Spleen (tissue), 11 donors: ENCODE results near the gene LAMP2. TPM values are rescaled to one million over a fixed set of nuclear protein-coding genes. Genes with fewer than 3 reads are reported as not detected.
"Not testable (repeated sequence)": the region's sequence is repeated elsewhere in the genome, so short reads cannot be mapped to it uniquely, and the experiment has no call there.

ENCODE experiments used
- DNase-seq: peaks from one replicate; pipeline ENCODE4 v3.0.0-alpha.2; 2020
- H3K27ac ChIP-seq, 8 donors: fragments of 200-600 bp; sonication (generic) in 7 of 8; 1 replicate in 4 of 8; 2 replicates in 4 of 8; pipeline versions ENCODE4 v1.5.0 to v1.8.0; 2016 to 2021; ENCODE audit warnings: inconsistent platforms in 4 of 8, mild to moderate bottlenecking in 4 of 8, moderate library complexity in 1 of 8
- H3K27me3 ChIP-seq, 7 donors: fragments of 200-600 bp; sonication (generic) in 6 of 7; replicated peaks in 1 of 7; 1 replicate in 4 of 7; 2 replicates in 3 of 7; pipeline versions ENCODE4 v1.5.0 to v1.8.0; 2016 to 2021; ENCODE audit warnings: inconsistent platforms in 3 of 7, mild to moderate bottlenecking in 1 of 7
- H3K36me3 ChIP-seq, 6 donors: fragments of 200-600 bp; sonication (generic) in 5 of 6; 1 replicate in 4 of 6; 2 replicates in 2 of 6; pipeline versions ENCODE4 v1.5.0 to v1.8.0; 2016 to 2021; ENCODE audit warnings: inconsistent platforms in 2 of 6
- H3K4me1 ChIP-seq, 6 donors: fragments of 200-600 bp; sonication (generic) in 5 of 6; 1 replicate in 3 of 6; 2 replicates in 3 of 6; pipeline versions ENCODE4 v1.5.0 to v1.8.0; 2016 to 2021; ENCODE audit warnings: inconsistent platforms in 3 of 6
- H3K4me3 ChIP-seq, 8 donors: fragments of 200-600 bp; sonication (generic) in 7 of 8; 1 replicate in 4 of 8; 2 replicates in 4 of 8; pipeline versions ENCODE4 v1.5.0 to v1.8.0; 2016 to 2021; ENCODE audit warnings: inconsistent platforms in 4 of 8, mild to moderate bottlenecking in 4 of 8, moderate library complexity in 2 of 8
- H3K9me3 ChIP-seq, 8 donors: fragments of 200-600 bp; sonication (generic) in 7 of 8; 1 replicate in 4 of 8; 2 replicates in 4 of 8; pipeline versions ENCODE4 v1.5.0 to v1.8.0; 2016 to 2021; ENCODE audit warnings: inconsistent platforms in 4 of 8
- POLR2A ChIP-seq, 3 donors: fragments of 450-650 bp; IDR thresholded peaks; one replicate each; pipeline ENCODE4 v1.5.1; 2017; ENCODE audit warnings: antibody characterized with exemption in 3 of 3, mild to moderate bottlenecking in 1 of 3
- POLR2AphosphoS5 ChIP-seq, 3 donors: sonication (generic); formaldehyde crosslinking; IDR thresholded peaks; one replicate each; pipeline ENCODE4 v1.5.1; 2017; ENCODE audit warnings: antibody characterized with exemption in 3 of 3
- WGBS, 5 donors: extraction: QIAGEN DNeasy Blood & Tissue Kit in 3 of 5; methylation state at CpG; one replicate each; pipeline versions ENCODE4 v1.1.5 to v1.1.7; 2013 to 2018; 5-methylcytosine and 5-hydroxymethylcytosine counted together
- intact Hi-C: fragments of 100-400 bp; cut with DNase I; formaldehyde crosslinking; loops from one replicate; pipeline ENCODE4 v1.15.0; 2023; ENCODE audit warnings: low total_unique reads
- polyA plus RNA-seq, 3 donors: library from polyadenylated mRNA; stranded (reverse); fragments of 200-250 nt; gene quantifications; one replicate each; pipeline ENCODE4 v1.2.1, GENCODE V29; 2013
- total RNA-seq, 7 donors: library from RNA; depleted of rRNA in 3 of 7; stranded (reverse); fragments of >200 nt in 3 of 7; fragmentation: NEBNext Ultra II Directional in 4 of 7; extraction: Animal tissue kit (Norgen Biotek cat#: 25700) in 4 of 7; gene quantifications; one replicate each; pipeline versions ENCODE4 v1.1.0 to v1.2.1, GENCODE V29; 2016 to 2021
- TF ChIP-seq, protein P1 (sequence below), 11 experiments: fragments of 200-600 bp in 7 of 11; fragments of 450-650 bp in 4 of 11; sonication (generic) in 4 of 11; IDR thresholded peaks in 8 of 11; conservative IDR thresholded peaks in 3 of 11; 1 replicate in 7 of 11; 2 replicates in 4 of 11; pipeline versions ENCODE4 v1.4.0 to v1.8.0; 2016 to 2021; ENCODE audit warnings: antibody characterized with exemption in 11 of 11, inconsistent platforms in 4 of 11, mild to moderate bottlenecking in 1 of 11
- donor health status: healthy with polysubstance abuse.
- donor health status: DM: no; HTN: no; CAD: no; lungs with moderate emphysema.
- donor health status: DM: no; HTN: no; CAD: no.
- donor health status: Bipolar disorder and iron deficiency.
- donor health status: healthy.
- donor health status: DM: no; HTN: no; CAD: no.
- donor health status: DM: yes; HTN: yes; CAD: no.

LAMP2 gene
- total and polyA plus RNA-seq, 10 donors = 13.6 to 99.3 (median 82.8) TPM

DNA sequence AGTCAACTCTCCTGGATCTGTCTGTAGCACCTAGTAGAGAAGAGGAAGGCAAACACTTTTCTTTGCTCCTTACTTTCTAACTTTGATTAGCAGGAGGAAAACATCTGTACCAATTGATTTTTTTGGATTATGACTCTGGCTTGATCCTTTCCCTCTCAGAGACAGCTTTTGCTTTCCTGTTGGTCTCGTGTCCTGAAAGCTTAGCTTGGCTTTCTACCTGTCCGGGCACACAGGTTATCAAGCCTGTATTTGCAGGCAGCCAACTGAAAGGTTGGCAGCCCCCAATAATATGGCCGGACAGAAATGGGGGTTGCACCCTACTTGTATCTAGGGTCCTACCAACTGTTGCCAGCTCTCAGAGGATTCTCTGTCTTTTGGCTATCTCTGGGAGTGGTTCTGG, 43.1 kb upstream of the LAMP2 start:
- TF ChIP-seq POLR2AphosphoS5 (IDR thresholded peaks at IDR 0.05) = no peak
- TF ChIP-seq, protein P1, sequence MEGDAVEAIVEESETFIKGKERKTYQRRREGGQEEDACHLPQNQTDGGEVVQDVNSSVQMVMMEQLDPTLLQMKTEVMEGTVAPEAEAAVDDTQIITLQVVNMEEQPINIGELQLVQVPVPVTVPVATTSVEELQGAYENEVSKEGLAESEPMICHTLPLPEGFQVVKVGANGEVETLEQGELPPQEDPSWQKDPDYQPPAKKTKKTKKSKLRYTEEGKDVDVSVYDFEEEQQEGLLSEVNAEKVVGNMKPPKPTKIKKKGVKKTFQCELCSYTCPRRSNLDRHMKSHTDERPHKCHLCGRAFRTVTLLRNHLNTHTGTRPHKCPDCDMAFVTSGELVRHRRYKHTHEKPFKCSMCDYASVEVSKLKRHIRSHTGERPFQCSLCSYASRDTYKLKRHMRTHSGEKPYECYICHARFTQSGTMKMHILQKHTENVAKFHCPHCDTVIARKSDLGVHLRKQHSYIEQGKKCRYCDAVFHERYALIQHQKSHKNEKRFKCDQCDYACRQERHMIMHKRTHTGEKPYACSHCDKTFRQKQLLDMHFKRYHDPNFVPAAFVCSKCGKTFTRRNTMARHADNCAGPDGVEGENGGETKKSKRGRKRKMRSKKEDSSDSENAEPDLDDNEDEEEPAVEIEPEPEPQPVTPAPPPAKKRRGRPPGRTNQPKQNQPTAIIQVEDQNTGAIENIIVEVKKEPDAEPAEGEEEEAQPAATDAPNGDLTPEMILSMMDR (IDR thresholded peaks at IDR 0.05 in 8 of 11, conservative IDR thresholded peaks at IDR 0.05 in 3 of 11) = no peak
- Histone ChIP-seq H3K4me3 (no peak overlapping the region), H3K27me3 (no peaks in the 10 kb centered on the region), H3K4me1 (no peaks in the 10 kb centered on the region), H3K36me3 (no peaks in the 10 kb centered on the region), H3K27ac (no peak overlapping the region), H3K9me3 (no peaks in the 10 kb centered on the region)
- WGBS, 5 donors = 76 to 100% (median 87%) methylated on average over 3 of the region's 3 CpGs
- no peak for DNase-seq
- intact Hi-C loops = no loop called here

DNA sequence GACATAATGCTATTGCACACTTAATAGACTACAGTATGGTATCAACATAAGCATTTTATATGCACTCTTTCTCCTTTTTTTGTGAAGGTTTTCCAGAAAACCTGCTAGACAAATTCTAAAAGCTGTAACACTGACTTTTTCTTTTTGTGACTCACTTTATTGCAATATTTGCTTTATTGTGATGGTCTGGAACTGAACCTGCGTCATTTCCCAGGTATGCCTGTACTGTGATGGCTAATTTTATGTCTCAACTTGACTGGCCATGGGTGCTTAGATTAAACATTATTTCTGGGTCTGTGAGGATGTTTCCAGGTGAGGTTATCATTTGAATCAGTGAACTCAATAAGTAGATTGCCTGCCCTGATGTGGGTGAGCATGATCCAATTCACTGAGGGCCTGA, 35.5 kb upstream of the LAMP2 start:
- no peaks in the 10 kb centered on the region for H3K4me1 ChIP-seq
- H3K9me3 ChIP-seq = no peaks in the 10 kb centered on the region
- WGBS, 5 donors = 66 to 100% (median 92%) methylated on average over 1 of the region's 1 CpG
- intact Hi-C loops = loop anchor here (10.0 kb wide), 1 partner anchor 170 kb away; no protein-coding TSS in a partner anchor
- H3K4me3 ChIP-seq = no peak overlapping the region
- H3K36me3 ChIP-seq = no peaks in the 10 kb centered on the region
- no peaks in the 10 kb centered on the region for H3K27me3 ChIP-seq
- TF ChIP-seq POLR2A (IDR thresholded peaks at IDR 0.05) (no peak), POLR2AphosphoS5 (IDR thresholded peaks at IDR 0.05) (no peak)
- TF ChIP-seq, protein P1 (IDR thresholded peaks at IDR 0.05 in 8 of 11, conservative IDR thresholded peaks at IDR 0.05 in 3 of 11) = no peak
- no peak overlapping the region for H3K27ac ChIP-seq
- DNase-seq = no peak

DNA sequence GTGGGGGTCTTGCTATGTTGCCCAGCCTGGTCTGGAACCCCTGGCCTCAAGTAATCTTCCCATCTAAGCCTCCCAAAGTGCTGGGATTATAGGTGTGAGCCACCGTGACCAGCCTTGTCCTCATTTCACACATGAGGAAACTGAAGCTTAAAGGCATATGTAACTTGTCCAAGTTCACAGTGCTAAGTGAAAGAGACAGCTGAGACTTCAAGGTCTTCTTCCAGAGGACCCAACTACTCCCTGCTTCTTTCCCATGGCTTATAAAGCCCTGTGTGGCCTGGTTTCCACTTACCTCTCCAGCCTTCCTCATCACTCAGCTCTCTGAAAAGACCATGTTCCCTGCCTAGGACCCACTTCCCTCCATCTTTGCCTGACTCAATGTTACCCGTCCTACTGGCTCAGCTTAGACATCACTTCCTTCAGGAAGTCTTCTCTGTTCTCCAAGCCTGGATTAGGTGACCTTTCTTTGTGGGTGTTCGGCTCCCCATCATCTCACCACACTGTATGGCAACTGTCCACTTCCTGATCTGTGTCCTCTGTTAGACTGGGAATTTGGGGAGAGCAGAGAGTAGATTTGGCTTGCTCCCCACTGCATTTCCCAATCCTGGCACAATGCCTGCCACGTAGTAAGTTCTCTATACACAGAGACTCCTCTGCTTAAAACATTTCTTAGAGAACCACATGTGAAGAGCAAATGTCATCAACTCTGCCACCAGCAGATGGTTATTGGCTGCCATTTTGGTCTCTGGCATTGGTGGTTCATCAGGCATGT, 30.4 kb upstream of the LAMP2 start:
- Histone ChIP-seq H3K27me3 (no peaks in the 10 kb centered on the region), H3K9me3 (no peaks in the 10 kb centered on the region), H3K4me3 (no peak overlapping the region), H3K27ac (no peak overlapping the region), H3K36me3 (no peaks in the 10 kb centered on the region), H3K4me1 (peaks cover 0 to 10% (median 0%) of the 10 kb centered on the region in 6 donors)
- DNase-seq = no peak
- TF ChIP-seq, protein P1 (IDR thresholded peaks at IDR 0.05 in 8 of 11, conservative IDR thresholded peaks at IDR 0.05 in 3 of 11) = no peak
- no peak for TF ChIP-seq POLR2AphosphoS5 (IDR thresholded peaks at IDR 0.05)
- WGBS, 5 donors = 47 to 81% (median 54%) methylated on average over 4 of the region's 4 CpGs
- intact Hi-C loops = loop anchor here (10.0 kb wide), 2 partner anchors 175 to 275 kb away; no protein-coding TSS in a partner anchor

DNA sequence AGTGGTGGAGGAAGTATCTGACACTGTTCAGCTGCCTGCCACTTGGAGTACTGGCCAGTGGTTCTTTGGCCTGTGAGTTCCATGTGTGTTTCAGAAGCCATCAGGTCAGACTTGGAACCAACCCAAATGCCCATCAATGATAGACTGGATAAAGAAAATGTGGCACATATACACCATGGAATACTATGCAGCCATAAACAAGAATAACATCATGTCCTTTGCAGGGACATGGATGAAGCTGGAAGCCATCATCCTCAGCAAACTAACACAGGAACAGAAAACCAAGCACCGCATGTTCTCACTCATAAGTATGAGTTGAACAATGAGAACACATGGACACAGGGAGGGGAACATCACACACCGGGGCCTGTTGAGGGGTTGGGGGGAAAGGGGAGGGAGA, 21.0 kb upstream of the LAMP2 start:
- H3K36me3 ChIP-seq, H3K9me3 ChIP-seq, H3K4me3 ChIP-seq, DNase-seq, H3K27ac ChIP-seq, H3K27me3 ChIP-seq: not testable (repeated sequence)
- intact Hi-C loops = loop anchor here (10.0 kb wide), 1 partner anchor 285 kb away; no protein-coding TSS in a partner anchor
- WGBS, 5 donors = 85 to 100% (median 88%) methylated on average over 2 of the region's 2 CpGs
- peaks cover 0 to 25% (median 6%) of the 10 kb centered on the region in 6 donors for H3K4me1 ChIP-seq
